HG03469 (cell line): ENCODE results near the gene SPANXC.
"Not testable (repeated sequence)": the region's sequence is repeated elsewhere in the genome, so short reads cannot be mapped to it uniquely, and the experiment has no call there.

Source experiments
- ATAC-seq: cut with Tn5 transposase; IDR thresholded peaks from one replicate; pipeline ENCODE4 v1.9.1; 2021; ENCODE audit warnings: mild to moderate bottlenecking, moderate library complexity, moderate number of reproducible peaks; ENCODE audit not compliant: unreplicated experiment

SPANXC gene, protein sequence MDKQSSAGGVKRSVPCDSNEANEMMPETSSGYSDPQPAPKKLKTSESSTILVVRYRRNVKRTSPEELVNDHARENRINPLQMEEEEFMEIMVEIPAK

DNA sequence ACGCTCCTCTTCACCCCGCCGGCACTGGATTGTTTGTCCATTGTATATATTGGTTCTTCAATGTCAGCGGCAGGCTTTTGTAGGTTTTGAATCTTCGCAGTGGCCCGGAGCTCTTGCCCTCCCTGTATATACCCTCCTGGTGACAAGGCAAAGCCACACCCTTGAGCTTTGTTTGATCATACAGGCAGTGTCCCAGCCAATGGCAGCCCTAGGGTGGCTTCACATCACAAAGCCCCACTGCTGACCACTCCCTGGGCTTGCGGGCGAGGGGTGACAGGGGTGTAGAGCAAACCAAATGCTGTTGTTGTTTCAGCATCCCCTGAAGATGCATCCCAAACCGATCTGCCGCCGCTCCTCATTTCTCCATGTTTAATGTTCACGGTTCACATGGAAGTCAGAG lies at the start of gene SPANXC:
TSS of gene SPANXC (minus strand) at position 101 of the 400 bp plus-strand sequence. CDS start at position 41, 60 bp downstream.
- not testable (repeated sequence) for ATAC-seq

DNA sequence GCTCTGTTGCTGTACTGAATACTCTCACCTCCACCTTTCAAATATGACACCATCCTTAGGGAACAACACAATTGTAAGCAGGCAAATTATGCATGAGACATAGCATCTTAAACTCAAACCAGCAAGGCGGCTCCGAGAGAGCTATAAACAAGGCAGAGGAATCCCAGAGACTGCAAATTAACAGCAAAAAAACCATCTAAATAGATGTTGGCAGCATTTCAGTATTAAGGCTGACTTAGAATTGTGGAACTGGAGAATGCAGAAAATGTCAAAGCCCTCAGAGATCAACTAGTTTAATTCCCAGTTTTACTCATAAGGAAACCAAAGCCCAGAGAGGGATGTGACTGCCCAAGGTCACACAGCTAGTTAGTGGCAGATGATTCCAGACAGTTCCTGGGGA lies 37.2 kb upstream of the SPANXC start:
- no peak for ATAC-seq

GRCh38 chrX:141278306-141278705 lies 36.0 kb upstream of the SPANXC start:
- ATAC-seq: no peak

- no peak for ATAC-seq
These were observed 15.8 kb upstream of the SPANXC start for GRCh38 chrX:141258080-141258479.

GRCh38 chrX:141221611-141222010 lies 20.7 kb downstream of the SPANXC start:
- no peak for ATAC-seq

DNA sequence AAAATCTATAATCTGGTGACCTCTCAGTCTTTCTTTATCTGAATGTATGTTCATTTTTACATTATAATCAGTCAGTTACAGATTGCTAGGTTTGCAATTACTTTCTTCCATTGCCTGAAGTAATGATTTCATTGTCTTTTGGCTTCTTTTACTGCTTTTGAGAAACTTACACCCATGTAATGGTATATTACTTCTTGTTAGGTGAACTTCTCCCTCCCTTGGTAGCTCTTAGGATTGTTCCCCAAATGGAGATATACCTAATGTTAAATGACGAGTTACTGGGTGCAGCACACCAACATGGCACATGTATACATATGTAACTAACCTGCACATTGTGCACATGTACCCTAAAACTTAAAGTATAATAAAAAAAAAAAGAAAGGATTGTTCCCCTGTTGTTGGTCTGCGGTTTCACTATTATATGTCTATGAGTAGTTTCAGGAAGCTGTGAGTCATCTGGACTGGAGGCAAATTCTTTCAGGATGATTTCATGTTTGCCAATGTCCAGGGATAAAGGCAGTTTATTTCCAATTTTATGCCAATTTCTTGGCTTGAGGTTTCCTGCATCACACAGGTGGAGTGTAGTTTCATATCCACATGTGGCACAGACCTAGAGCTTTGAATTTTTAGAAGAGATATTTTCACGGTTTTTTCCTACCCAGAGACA lies 21.8 kb downstream of the SPANXC start:
- no peak for ATAC-seq

GRCh38 chrX:141214196-141214595 lies 28.1 kb downstream of the SPANXC start:
- no peak for ATAC-seq

DNA sequence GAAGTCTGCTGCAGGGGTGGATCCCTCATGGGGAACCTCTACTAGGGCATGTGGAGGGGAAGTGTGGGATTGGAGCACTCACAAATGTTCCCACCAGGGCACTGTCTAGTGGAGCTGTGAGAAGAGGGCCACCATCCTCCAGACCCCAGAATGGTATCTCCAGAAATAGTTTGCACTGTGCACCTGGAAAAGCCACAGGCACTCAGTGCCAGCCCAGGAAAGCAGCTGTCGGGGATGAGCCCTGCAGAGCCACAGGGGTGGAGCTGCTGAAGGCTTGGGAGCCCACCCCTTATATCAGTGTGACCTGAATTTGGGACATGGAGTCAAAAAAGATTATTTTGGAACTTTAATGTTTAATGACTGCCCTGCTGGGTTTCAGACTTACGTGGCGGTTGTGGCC lies 40.4 kb downstream of the SPANXC start:
- ATAC-seq: no peak
